GM21515 (cell line): ENCODE measurements around the gene PLD4.
"Not testable (repeated sequence)": the region's sequence is repeated elsewhere in the genome, so short reads cannot be mapped to it uniquely, and the experiment has no call there.

Source experiments
- ATAC-seq: cut with Tn5 transposase; IDR thresholded peaks from one replicate; pipeline ENCODE4 v1.9.1; 2021; ENCODE audit not compliant: unreplicated experiment

Gene PLD4

DNA sequence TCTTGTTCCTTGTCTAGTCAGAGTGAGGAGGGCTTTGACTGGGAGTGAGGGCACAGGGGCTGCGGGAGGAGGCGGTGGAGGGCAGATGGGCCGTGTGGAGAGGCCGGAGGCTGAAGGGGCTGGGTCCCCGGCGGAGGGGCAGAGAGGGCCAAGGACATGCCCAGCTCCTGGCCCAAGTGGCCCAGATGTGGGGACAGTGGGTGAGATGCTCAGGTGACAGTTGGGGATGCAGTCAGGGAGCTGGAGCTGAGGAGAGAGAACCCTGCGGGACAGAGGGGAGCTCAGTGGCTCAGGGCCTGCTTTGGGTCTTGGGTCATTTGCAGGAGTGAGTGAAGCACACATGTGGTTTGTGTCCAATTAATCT, 26.5 kb upstream of the PLD4 start:
- no peak for ATAC-seq

- no peak for ATAC-seq
Observed at GRCh38 chr14:104898870-104899510, 25.7 kb upstream of the PLD4 start.

DNA sequence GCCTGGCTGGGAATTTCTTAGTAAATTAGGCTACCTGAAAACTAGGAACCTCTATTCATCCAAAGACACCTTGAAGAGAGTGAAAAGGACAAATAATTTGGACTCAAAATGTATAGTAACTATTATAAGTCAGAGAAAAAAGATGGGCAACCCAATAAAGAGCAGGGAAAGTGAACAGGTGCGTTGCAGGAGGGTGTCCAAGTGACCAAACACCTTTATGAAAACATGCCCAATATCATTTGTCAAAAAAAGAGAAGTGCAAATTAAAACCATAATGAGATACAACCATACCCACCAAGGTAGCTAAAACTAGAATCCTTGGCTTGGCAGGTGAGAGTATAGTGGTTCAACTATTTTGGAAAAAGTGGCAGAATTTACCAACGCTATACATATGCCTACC, 24.9 kb upstream of the PLD4 start:
- ATAC-seq: no peak

DNA sequence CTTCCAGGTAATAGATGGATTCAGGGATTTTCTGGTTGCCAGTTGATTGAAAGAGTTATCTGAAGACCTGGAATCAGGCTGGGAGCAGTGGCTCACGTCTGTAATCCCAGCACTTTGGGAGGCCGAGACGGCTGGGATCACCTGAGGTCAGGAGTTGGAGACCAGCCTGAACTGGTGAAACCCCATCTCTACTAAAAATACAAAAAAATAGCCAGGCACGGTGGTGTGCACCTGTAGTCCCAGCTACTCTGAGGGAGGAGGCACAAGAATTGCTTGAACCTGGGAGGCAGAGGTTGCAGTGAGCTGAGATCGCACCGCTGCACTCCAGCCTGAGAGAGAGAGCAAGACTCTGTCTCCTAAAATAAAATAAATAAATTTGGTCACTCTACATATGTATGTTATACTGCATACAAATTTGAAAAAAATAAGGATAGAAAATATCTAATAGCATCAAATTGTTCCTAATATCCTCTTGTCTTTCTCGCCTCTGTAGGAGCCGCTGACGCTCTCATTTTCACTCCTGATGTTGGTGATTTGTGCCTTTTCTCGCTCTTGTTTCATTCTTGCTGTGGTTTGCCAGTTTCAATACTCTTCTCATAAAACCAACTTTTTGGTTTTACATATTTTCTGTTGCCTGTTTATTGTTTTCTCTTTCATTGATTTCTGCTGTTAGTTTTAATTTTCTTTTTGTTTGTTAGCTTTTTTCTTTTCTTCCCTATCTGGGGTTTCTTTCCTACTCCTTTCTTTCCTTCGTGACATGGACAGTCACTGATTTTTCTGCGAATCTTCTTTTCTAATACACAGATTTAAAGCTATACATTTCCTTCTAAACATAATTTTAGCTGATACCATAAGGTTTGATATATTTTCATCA, 23.8 kb upstream of the PLD4 start:
- no peak for ATAC-seq

DNA sequence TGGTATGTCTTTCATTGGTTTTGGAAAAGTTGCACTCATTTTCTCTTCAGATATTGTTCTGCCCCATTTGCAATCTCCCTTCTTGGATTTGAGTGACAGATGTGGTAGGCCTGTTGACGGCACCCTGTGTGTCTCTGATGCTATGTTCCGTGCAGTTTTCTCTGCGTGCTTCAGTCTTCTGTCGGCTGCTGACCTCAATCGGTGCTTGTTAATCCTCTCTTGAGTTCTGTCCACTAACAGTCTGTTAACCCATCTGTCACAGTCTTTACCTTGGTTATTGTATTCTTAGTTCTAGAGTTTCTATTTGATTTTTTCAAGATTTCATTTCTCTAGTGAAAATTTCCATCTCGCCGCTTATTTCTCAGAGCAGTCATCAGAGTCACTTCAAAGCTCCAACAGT, 20.7 kb upstream of the PLD4 start:
- no peak for ATAC-seq

GRCh38 chr14:104904650-104905578, 19.8 kb upstream of the PLD4 start:
- not testable (repeated sequence) for ATAC-seq

- not testable (repeated sequence) for ATAC-seq
Observed at GRCh38 chr14:104905579-104905933, 19.1 kb upstream of the PLD4 start.

GRCh38 chr14:104908303-104908702, 16.4 kb upstream of the PLD4 start:
- ATAC-seq: no peak

- ATAC-seq: no peak
Observed at GRCh38 chr14:104912053-104912452, 12.6 kb upstream of the PLD4 start.

DNA sequence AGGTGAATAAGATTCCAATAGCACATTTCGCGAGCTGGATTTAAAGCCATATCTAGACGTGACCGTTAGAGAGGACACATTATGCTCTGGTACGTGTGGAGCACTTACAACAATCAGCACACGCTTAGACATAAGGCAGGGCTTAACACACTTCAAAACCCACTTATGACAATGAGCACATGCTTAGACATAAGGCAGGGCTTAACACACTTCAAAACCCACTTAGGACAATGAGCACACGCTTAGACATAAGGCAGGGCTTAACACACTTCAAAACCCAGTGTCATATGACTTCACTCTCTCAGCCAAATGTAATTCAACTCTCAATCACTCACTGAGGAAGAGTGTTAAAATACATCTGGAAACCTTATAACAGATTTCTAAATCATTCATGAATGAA, 11.2 kb upstream of the PLD4 start:
- no peak for ATAC-seq

DNA sequence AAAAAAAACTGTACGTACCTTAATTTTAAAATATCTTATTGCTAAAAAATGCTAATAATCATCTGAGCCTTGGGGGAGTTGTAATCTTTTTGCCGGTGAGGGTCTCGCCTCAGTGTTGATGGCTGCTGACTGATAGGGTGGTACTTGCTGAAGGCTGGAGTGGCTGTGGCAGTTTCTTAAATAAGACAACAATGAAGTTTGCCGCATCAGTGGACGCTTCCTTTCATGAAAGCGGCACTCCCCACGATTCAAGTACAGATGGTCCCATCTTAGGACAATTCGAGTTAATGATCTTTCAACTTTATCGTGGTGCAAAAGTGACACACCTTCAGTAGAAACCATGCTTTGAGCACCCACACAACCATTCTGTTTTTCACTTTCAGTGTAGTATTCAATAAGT, 7.6 kb upstream of the PLD4 start:
- no peak for ATAC-seq

GRCh38 chr14:104917993-104918392, 6.7 kb upstream of the PLD4 start:
- ATAC-seq: no peak

GRCh38 chr14:104919152-104919992, 5.3 kb upstream of the PLD4 start:
- ATAC-seq: not testable (repeated sequence)

DNA sequence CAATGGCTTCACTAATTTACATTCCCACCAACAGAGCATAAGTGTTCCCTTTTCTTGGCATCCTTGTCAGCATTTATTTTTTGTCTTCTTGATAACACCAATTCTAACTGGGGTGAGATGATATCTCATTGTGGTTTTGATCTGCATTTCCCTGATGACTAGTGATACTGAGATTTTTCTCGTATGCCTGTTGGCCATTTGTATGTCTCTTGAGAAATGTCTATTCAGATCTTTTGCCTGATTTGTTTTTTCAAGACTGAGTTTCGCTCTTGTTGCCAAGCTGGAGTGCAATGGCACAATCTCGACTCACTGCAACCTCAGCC, 4.7 kb upstream of the PLD4 start:
- ATAC-seq: no peak

DNA sequence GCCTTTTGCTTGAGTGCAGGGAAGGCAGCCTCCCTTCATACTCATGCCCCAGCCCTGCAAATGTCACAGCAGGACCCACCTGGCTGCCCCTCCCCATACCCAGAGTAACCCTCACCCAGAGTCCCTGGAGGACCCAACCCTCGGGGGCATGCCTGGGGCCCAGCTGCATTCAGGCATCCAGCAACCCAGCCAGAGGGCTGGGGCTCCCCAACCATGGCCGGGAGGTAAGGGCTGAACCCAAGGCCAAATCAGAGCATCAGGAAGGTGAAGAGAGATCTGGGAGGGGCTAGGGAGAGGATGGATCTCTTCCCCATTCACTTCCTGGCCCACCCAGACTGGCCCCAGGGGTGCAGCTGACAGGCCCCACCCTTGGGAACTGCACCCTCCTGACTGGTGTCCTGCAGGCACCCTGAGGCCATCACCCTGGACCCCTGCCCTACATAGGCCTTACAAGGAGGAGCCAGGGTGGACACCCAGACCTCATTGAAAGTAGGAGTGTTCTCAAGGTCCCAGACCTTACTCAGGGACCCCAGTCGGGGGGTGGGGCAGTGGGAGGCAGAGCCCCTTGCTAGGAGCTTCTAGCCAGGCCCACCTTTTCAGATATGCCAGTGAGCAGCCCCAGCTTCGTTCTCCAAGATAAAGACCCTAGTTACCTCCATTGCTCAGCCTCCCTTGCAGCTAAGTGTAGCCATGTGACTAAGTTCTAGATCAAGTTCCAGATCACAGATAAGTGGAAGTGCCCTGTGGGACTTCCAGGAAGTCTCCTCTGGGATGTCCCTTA, 849 bp upstream of the PLD4 start:
- ATAC-seq: no peak

- ATAC-seq: no peak
Observed at GRCh38 chr14:104925214-104925854, 655 bp downstream of the PLD4 start.

DNA sequence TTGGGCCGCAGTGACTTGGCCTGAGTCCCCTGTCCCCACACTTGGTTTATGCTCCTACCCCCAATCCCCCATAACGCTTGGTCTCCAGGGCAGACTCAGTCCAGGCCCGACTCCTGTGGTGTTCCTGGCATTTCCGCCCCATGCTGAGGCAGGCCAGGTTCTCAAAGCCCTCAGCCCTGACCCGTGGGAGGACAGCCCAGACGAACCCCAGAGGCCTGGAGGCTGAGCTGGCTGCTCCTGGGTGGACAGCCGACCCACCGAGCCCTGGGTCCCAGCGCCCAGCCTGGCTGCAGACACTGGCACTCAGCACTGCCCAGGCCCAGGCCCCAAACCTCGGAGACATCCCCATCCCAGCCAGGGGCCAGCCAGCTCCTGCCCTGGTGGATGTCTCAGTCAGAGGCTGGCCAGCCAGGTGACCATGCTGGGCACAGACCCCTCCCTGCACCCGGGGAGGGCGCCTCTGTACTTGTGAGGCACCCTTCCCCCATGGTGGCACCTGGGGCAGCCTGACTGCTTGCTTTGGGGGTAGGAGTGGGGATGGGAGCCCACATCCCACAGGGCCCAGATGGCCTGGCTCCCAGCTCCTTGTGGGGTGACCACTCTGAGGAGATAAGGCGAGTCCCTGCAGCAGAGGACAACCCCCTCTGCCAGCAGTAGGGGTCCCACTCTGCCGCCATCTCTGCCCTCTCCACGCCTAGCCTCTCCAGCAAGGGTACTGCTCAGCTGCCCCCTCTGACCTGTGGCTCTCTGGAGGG, 1.4 kb downstream of the PLD4 start:
- no peak for ATAC-seq

GRCh38 chr14:104926619-104927431, 2.1 kb downstream of the PLD4 start:
- ATAC-seq: peak; percentile 86
